Naive B cell (primary cell): Measurements from ENCODE around the gene PRKG1. TPM values are rescaled to one million over a fixed set of nuclear protein-coding genes. Genes with fewer than 3 reads are reported as not detected.

Experiments
- ATAC-seq, 2 donors: fragments of 150-1000 bp; cut with Tn5 transposase; 2 replicates each; pipeline ENCODE4 v1.10.0; 2021; ENCODE audit warnings: low read depth in 2 of 2, mild to moderate bottlenecking in 2 of 2, moderate library complexity in 2 of 2
- DNase-seq: peaks from one replicate; pipeline ENCODE4 v3.0.0; 2022
- H3K27ac Mint-ChIP-seq, 6 donors: one replicate each; pipeline ENCODE4 v1.8.0; 2020 to 2022; ENCODE audit warnings: mild to moderate bottlenecking in 6 of 6, mixed read lengths in 6 of 6, moderate library complexity in 5 of 6, inconsistent platforms in 2 of 6
- H3K27me3 Mint-ChIP-seq, 3 donors: one replicate each; pipeline ENCODE4 v1.8.0; 2021 to 2022; ENCODE audit warnings: mixed read lengths in 3 of 3, mild to moderate bottlenecking in 1 of 3
- H3K36me3 Mint-ChIP-seq, 2 donors: one replicate each; pipeline ENCODE4 v1.8.0; 2020 to 2022; ENCODE audit warnings: mixed read lengths in 2 of 2, inconsistent platforms in 1 of 2, mild to moderate bottlenecking in 1 of 2
- H3K4me1 Mint-ChIP-seq, 3 donors: one replicate each; pipeline ENCODE4 v1.8.0; 2020 to 2022; ENCODE audit warnings: mixed read lengths in 3 of 3, inconsistent platforms in 1 of 3, mild to moderate bottlenecking in 1 of 3, moderate library complexity in 1 of 3
- H3K4me3 Mint-ChIP-seq, 8 donors: one replicate each; pipeline ENCODE4 v1.8.0; 2020 to 2022; ENCODE audit warnings: mild to moderate bottlenecking in 8 of 8, mixed read lengths in 8 of 8, moderate library complexity in 8 of 8, inconsistent platforms in 2 of 8
- H3K9me3 Mint-ChIP-seq, 7 donors: one replicate each; pipeline ENCODE4 v1.8.0; 2020 to 2022; ENCODE audit warnings: mixed read lengths in 7 of 7, mild to moderate bottlenecking in 5 of 7, inconsistent platforms in 2 of 7, moderate library complexity in 1 of 7
- polyA plus RNA-seq, 6 donors: library from polyadenylated mRNA; unstranded; fragments of 300-500 nt; fragmentation: Illumina TruSeq; gene quantifications; one replicate each; pipeline ENCODE4 v1.2.3, GENCODE V29; 2021; ENCODE audit warnings: low read depth in 6 of 6

Gene PRKG1
- polyA plus RNA-seq, 6 donors from 2014 or later = 0.21 TPM; not detected in 5

GRCh38 chr10:52257692-52258075 lies 1183.4 kb downstream of the PRKG1 start:
- ATAC-seq = no peak
- Mint-ChIP-seq H3K27ac (no peak overlapping the region), H3K36me3 (no peaks in the 10 kb centered on the region)

GRCh38 chr10:52258799-52259425 lies 1184.6 kb downstream of the PRKG1 start:
- ATAC-seq = no peak
- Mint-ChIP-seq H3K27me3 (no peaks in the 10 kb centered on the region), H3K27ac (no peak overlapping the region), H3K9me3 (no peaks in the 10 kb centered on the region), H3K36me3 (no peaks in the 10 kb centered on the region), H3K4me3 (no peak overlapping the region), H3K4me1 (no peaks in the 10 kb centered on the region)
- no peak for DNase-seq

More at GRCh38 chr10:52257692-52258075, 1183.4 kb downstream of the PRKG1 start:
- H3K9me3 Mint-ChIP-seq = no peaks in the 10 kb centered on the region
- H3K4me3 Mint-ChIP-seq = no peak overlapping the region
- H3K27me3 Mint-ChIP-seq = no peaks in the 10 kb centered on the region
- H3K4me1 Mint-ChIP-seq = no peaks in the 10 kb centered on the region
- DNase-seq = no peak

GRCh38 chr10:52259426-52259812 lies 1185.1 kb downstream of the PRKG1 start:
- H3K4me1 Mint-ChIP-seq = no peaks in the 10 kb centered on the region

GRCh38 chr10:52261362-52261761 lies 1187.1 kb downstream of the PRKG1 start:
- Mint-ChIP-seq H3K27ac (no peak overlapping the region), H3K4me3 (no peak overlapping the region), H3K36me3 (no peaks in the 10 kb centered on the region), H3K27me3 (no peaks in the 10 kb centered on the region), H3K9me3 (no peaks in the 10 kb centered on the region), H3K4me1 (peaks cover 0 to 2% (median 2%) of the 10 kb centered on the region in 3 donors)
- DNase-seq = no peak
- ATAC-seq = no peak

More at GRCh38 chr10:52259426-52259812, 1185.1 kb downstream of the PRKG1 start:
- no peaks in the 10 kb centered on the region for H3K27me3 Mint-ChIP-seq
- DNase-seq = no peak
- ATAC-seq = no peak
- H3K36me3 Mint-ChIP-seq = no peaks in the 10 kb centered on the region
- H3K27ac Mint-ChIP-seq = no peak overlapping the region
- no peak overlapping the region for H3K4me3 Mint-ChIP-seq
- no peaks in the 10 kb centered on the region for H3K9me3 Mint-ChIP-seq

GRCh38 chr10:52265131-52265926 lies 1191.0 kb downstream of the PRKG1 start:
- ATAC-seq (no peak), DNase-seq (no peak)
- Mint-ChIP-seq H3K4me1 (peaks cover 0 to 7% (median 5%) of the 10 kb centered on the region in 3 donors), H3K4me3 (no peak overlapping the region), H3K27ac (no peak overlapping the region), H3K27me3 (no peaks in the 10 kb centered on the region), H3K36me3 (no peaks in the 10 kb centered on the region), H3K9me3 (no peaks in the 10 kb centered on the region)

GRCh38 chr10:52266858-52267257 lies 1192.6 kb downstream of the PRKG1 start:
- no peaks in the 10 kb centered on the region for H3K27me3 Mint-ChIP-seq

GRCh38 chr10:52268790-52269189 lies 1194.5 kb downstream of the PRKG1 start:
- Mint-ChIP-seq H3K4me1 (peaks cover 0 to 7% (median 5%) of the 10 kb centered on the region in 3 donors), H3K27me3 (no peaks in the 10 kb centered on the region)

More at GRCh38 chr10:52266858-52267257, 1192.6 kb downstream of the PRKG1 start:
- Mint-ChIP-seq H3K9me3 (peaks cover 0 to 3% (median 0%) of the 10 kb centered on the region in 7 donors), H3K27ac (peak overlapping the region in 1 of 6 donors; percentile 56), H3K4me1 (peaks cover 0 to 7% (median 5%) of the 10 kb centered on the region in 3 donors), H3K36me3 (no peaks in the 10 kb centered on the region), H3K4me3 (no peak overlapping the region)
- DNase-seq = no peak
- no peak for ATAC-seq

GRCh38 chr10:52269233-52269632 lies 1194.9 kb downstream of the PRKG1 start:
- H3K27me3 Mint-ChIP-seq = no peaks in the 10 kb centered on the region
- ATAC-seq = no peak
- no peaks in the 10 kb centered on the region for H3K36me3 Mint-ChIP-seq
- no peak overlapping the region for H3K4me3 Mint-ChIP-seq
- H3K27ac Mint-ChIP-seq = no peak overlapping the region
- peaks cover 0 to 7% (median 5%) of the 10 kb centered on the region in 3 donors for H3K4me1 Mint-ChIP-seq
- DNase-seq = no peak
- peaks cover 0 to 3% (median 0%) of the 10 kb centered on the region in 7 donors for H3K9me3 Mint-ChIP-seq

More at GRCh38 chr10:52268790-52269189, 1194.5 kb downstream of the PRKG1 start:
- peaks cover 0 to 3% (median 0%) of the 10 kb centered on the region in 7 donors for H3K9me3 Mint-ChIP-seq
- H3K27ac Mint-ChIP-seq = no peak overlapping the region
- no peak overlapping the region for H3K4me3 Mint-ChIP-seq
- H3K36me3 Mint-ChIP-seq = no peaks in the 10 kb centered on the region
- DNase-seq (no peak), ATAC-seq (no peak)

GRCh38 chr10:52276163-52276562 lies 1201.9 kb downstream of the PRKG1 start:
- Mint-ChIP-seq H3K36me3 (peaks cover 0 to 7% of the 10 kb centered on the region in 2 donors), H3K4me3 (no peak overlapping the region), H3K9me3 (peaks cover 0 to 20% (median 12%) of the 10 kb centered on the region in 7 donors)

GRCh38 chr10:52276986-52277385 lies 1202.7 kb downstream of the PRKG1 start:
- Mint-ChIP-seq H3K4me3 (no peak overlapping the region), H3K27me3 (peaks cover 0 to 14% (median 0%) of the 10 kb centered on the region in 3 donors), H3K4me1 (no peaks in the 10 kb centered on the region), H3K27ac (no peak overlapping the region), H3K9me3 (peaks cover 0 to 17% (median 12%) of the 10 kb centered on the region in 7 donors), H3K36me3 (peaks cover 0 to 7% of the 10 kb centered on the region in 2 donors)
- DNase-seq = no peak
- no peak for ATAC-seq

More at GRCh38 chr10:52276163-52276562, 1201.9 kb downstream of the PRKG1 start:
- Mint-ChIP-seq H3K27ac (no peak overlapping the region), H3K27me3 (peaks cover 0 to 14% (median 0%) of the 10 kb centered on the region in 3 donors), H3K4me1 (no peaks in the 10 kb centered on the region)
- ATAC-seq (no peak), DNase-seq (no peak)

GRCh38 chr10:52279546-52279945 lies 1205.3 kb downstream of the PRKG1 start:
- ATAC-seq = no peak
- Mint-ChIP-seq H3K4me1 (peaks cover 3 to 6% (median 4%) of the 10 kb centered on the region in 3 donors), H3K4me3 (no peak overlapping the region), H3K27me3 (peaks cover 0 to 12% (median 0%) of the 10 kb centered on the region in 3 donors), H3K36me3 (peaks cover 0 to 7% of the 10 kb centered on the region in 2 donors), H3K27ac (no peak overlapping the region), H3K9me3 (peaks cover 0 to 17% (median 12%) of the 10 kb centered on the region in 7 donors)
- DNase-seq = no peak

GRCh38 chr10:52280051-52280450 lies 1205.8 kb downstream of the PRKG1 start:
- no peak for DNase-seq
- H3K4me3 Mint-ChIP-seq = no peak overlapping the region
- H3K9me3 Mint-ChIP-seq = peaks cover 0 to 17% (median 9%) of the 10 kb centered on the region in 7 donors
- peaks cover 8 to 11% (median 9%) of the 10 kb centered on the region in 3 donors for H3K4me1 Mint-ChIP-seq
- ATAC-seq = no peak
- H3K36me3 Mint-ChIP-seq = peaks cover 0 to 7% of the 10 kb centered on the region in 2 donors
- H3K27ac Mint-ChIP-seq = no peak overlapping the region
- H3K27me3 Mint-ChIP-seq = peaks cover 0 to 7% (median 0%) of the 10 kb centered on the region in 3 donors

GRCh38 chr10:52283174-52283573 lies 1208.9 kb downstream of the PRKG1 start:
- Mint-ChIP-seq H3K4me3 (no peak overlapping the region), H3K27ac (no peak overlapping the region)
- ATAC-seq = no peak

More at GRCh38 chr10:52283174-52283573, 1208.9 kb downstream of the PRKG1 start:
- Mint-ChIP-seq H3K4me1 (peaks cover 15 to 16% (median 16%) of the 10 kb centered on the region in 3 donors), H3K27me3 (peaks cover 0 to 2% (median 0%) of the 10 kb centered on the region in 3 donors), H3K9me3 (peaks cover 0 to 3% (median 1%) of the 10 kb centered on the region in 7 donors), H3K36me3 (no peaks in the 10 kb centered on the region)
- DNase-seq = no peak
